Smooth muscle cell (in vitro differentiated cells): Measurements from ENCODE around the gene ACOT13. TPM values are rescaled to one million over a fixed set of nuclear protein-coding genes. Genes with fewer than 3 reads are reported as not detected.

Experiments
- DNase-seq: peaks from one replicate; lab custom pipeline; 2025; ENCODE audit not compliant: unreplicated experiment; lab: John Stamatoyannopoulos, UW
- H2AFZ ChIP-seq: fragments of 200-600 bp; sonication (generic); 2 replicates; pipeline ENCODE4 v1.6.0; 2016; ENCODE audit warnings: antibody characterized with exemption, low read depth, mild to moderate bottlenecking
- H3F3A ChIP-seq: fragments of 200-600 bp; sonication (generic); 2 replicates; pipeline ENCODE4 v1.6.0; 2017; ENCODE audit warnings: antibody characterized with exemption, low read depth
- H3K27ac ChIP-seq: fragments of 200-600 bp; sonication (generic); 2 replicates; pipeline ENCODE4 v1.5.1; 2016; ENCODE audit warnings: low read depth, mild to moderate bottlenecking
- H3K27me3 ChIP-seq: fragments of 200-600 bp; sonication (generic); 2 replicates; pipeline ENCODE4 v1.6.1; 2016; ENCODE audit warnings: low read depth, mild to moderate bottlenecking
- H3K36me3 ChIP-seq: fragments of 200-600 bp; sonication (generic); 2 replicates; pipeline ENCODE4 v1.5.1; 2016; ENCODE audit warnings: low read depth
- H3K4me1 ChIP-seq: fragments of 200-600 bp; sonication (generic); 2 replicates; pipeline ENCODE4 v1.5.1; 2016; ENCODE audit warnings: low read depth
- H3K4me2 ChIP-seq: fragments of 200-600 bp; sonication (generic); 2 replicates; pipeline ENCODE4 v1.6.0; 2016; ENCODE audit warnings: mild to moderate bottlenecking
- H3K4me3 ChIP-seq: fragments of 200-600 bp; sonication (generic); 2 replicates; pipeline ENCODE4 v1.5.1; 2016; ENCODE audit warnings: mild to moderate bottlenecking
- H3K79me2 ChIP-seq: fragments of 200-600 bp; sonication (generic); 2 replicates; pipeline ENCODE4 v1.6.0; 2016; ENCODE audit warnings: low read depth, mild to moderate bottlenecking
- H3K9ac ChIP-seq: fragments of 200-600 bp; sonication (generic); 2 replicates; pipeline ENCODE4 v1.6.0; 2016; ENCODE audit warnings: low read depth
- H3K9me3 ChIP-seq: fragments of 200-600 bp; sonication (generic); replicated peaks from 2 replicates; pipeline ENCODE4 v1.5.1; 2016; ENCODE audit warnings: low read depth
- H4K20me1 ChIP-seq: fragments of 200-600 bp; sonication (generic); 2 replicates; pipeline ENCODE4 v1.6.0; 2016; ENCODE audit warnings: low read depth
- CTCF ChIP-seq: fragments of 200-600 bp; sonication (generic); IDR thresholded peaks from 2 replicates; pipeline ENCODE4 v1.5.1; 2017; ENCODE audit warnings: borderline replicate concordance, mild to moderate bottlenecking, antibody characterized with exemption; ENCODE audit not compliant: insufficient read depth, poor library complexity, severe bottlenecking
- WGBS: methylation state at CpG from one replicate; pipeline ENCODE4 v1.1.7; 2016; ENCODE audit warnings: low lambda C conversion rate; 5-methylcytosine and 5-hydroxymethylcytosine counted together
- polyA plus RNA-seq: library from polyadenylated mRNA; unstranded; fragments of >200 nt; fragmentation: Nextera tagmentation; extraction: Ambion mirVana; gene quantifications from 2 replicates; pipeline ENCODE4 v1.2.1, GENCODE V29; 2016
- total RNA-seq: library from RNA; depleted of rRNA; stranded (reverse); fragments of >200 nt; gene quantifications from 2 replicates; pipeline ENCODE4 v1.2.3, GENCODE V29; 2014

The ACOT13 gene
- total and polyA plus RNA-seq, 2 experiments from 2014 or later: 7.3 to 43.7 TPM

- H2AFZ ChIP-seq: no peak overlapping the region
- no peak overlapping the region for H3K4me2 ChIP-seq
- H3K27ac ChIP-seq: no peak overlapping the region
- H3K4me3 ChIP-seq: no peak overlapping the region
- no peak for DNase-seq
- no peaks in the 10 kb centered on the region for H3K4me1 ChIP-seq
- no peaks in the 10 kb centered on the region for H3K79me2 ChIP-seq
- H3K36me3 ChIP-seq: peaks cover 19% of the 10 kb centered on the region
- peaks cover 8% of the 10 kb centered on the region for H3K27me3 ChIP-seq
- H3F3A ChIP-seq: peaks cover 16% of the 10 kb centered on the region
- H3K9ac ChIP-seq: no peak overlapping the region
- TF ChIP-seq CTCF: no peak
- no peaks in the 10 kb centered on the region for H4K20me1 ChIP-seq
- 98% methylated on average over 2 of the region's 2 CpGs for WGBS
- no peaks in the 10 kb centered on the region for H3K9me3 ChIP-seq
These were observed 17.2 kb upstream of the ACOT13 start for GRCh38 chr6:24649691-24650090.

- Histone ChIP-seq H2AFZ (no peak overlapping the region), H3K36me3 (peaks cover 19% of the 10 kb centered on the region), H3K27ac (no peak overlapping the region), H3K4me1 (no peaks in the 10 kb centered on the region), H3K9ac (no peak overlapping the region), H4K20me1 (no peaks in the 10 kb centered on the region), H3K4me2 (no peak overlapping the region), H3K4me3 (no peak overlapping the region), H3F3A (peaks cover 16% of the 10 kb centered on the region), H3K79me2 (no peaks in the 10 kb centered on the region), H3K9me3 (no peaks in the 10 kb centered on the region), H3K27me3 (peaks cover 2% of the 10 kb centered on the region)
- 96% methylated on average over 3 of the region's 3 CpGs for WGBS
- TF ChIP-seq CTCF: no peak
- no peak for DNase-seq
These were observed 16.5 kb upstream of the ACOT13 start for GRCh38 chr6:24650365-24650764.

GRCh38 chr6:24655215-24655614 is 11.7 kb upstream of the ACOT13 start:
- no peak for TF ChIP-seq CTCF
- H3K36me3 ChIP-seq: peaks cover 13% of the 10 kb centered on the region
- 97% methylated on average over 1 of the region's 1 CpG for WGBS

GRCh38 chr6:24658573-24659560 is 8.0 kb upstream of the ACOT13 start:
- Histone ChIP-seq H3K36me3 (peaks cover 7% of the 10 kb centered on the region), H4K20me1 (peaks cover 14% of the 10 kb centered on the region), H3K9ac (no peak overlapping the region), H3F3A (no peaks in the 10 kb centered on the region), H3K4me2 (no peak overlapping the region), H3K4me3 (no peak overlapping the region), H3K27me3 (no peaks in the 10 kb centered on the region), H3K79me2 (peaks cover 3% of the 10 kb centered on the region), H3K4me1 (no peaks in the 10 kb centered on the region), H3K9me3 (no peaks in the 10 kb centered on the region), H3K27ac (no peak overlapping the region), H2AFZ (no peak overlapping the region)
- no peak for DNase-seq
- 82% methylated on average over 9 of the region's 9 CpGs for WGBS
- no peak for TF ChIP-seq CTCF

More at GRCh38 chr6:24655215-24655614, 11.7 kb upstream of the ACOT13 start:
- Histone ChIP-seq H2AFZ (no peak overlapping the region), H3K9me3 (no peaks in the 10 kb centered on the region), H3K79me2 (no peaks in the 10 kb centered on the region), H3K4me3 (no peak overlapping the region), H3K4me1 (no peaks in the 10 kb centered on the region), H3K4me2 (no peak overlapping the region), H3K27me3 (no peaks in the 10 kb centered on the region), H3K27ac (no peak overlapping the region), H3F3A (no peaks in the 10 kb centered on the region), H3K9ac (no peak overlapping the region), H4K20me1 (peaks cover 14% of the 10 kb centered on the region)
- no peak for DNase-seq
